K562 (cell line): ENCODE results near the gene COL4A1. TPM values are rescaled to one million over a fixed set of nuclear protein-coding genes. Genes with fewer than 3 reads are reported as not detected.

Experiments used
- ATAC-seq: fragments of 200-7000 bp; cut with Tn5 transposase; 3 replicates; pipeline ENCODE4 v1.9.1; 2020; ENCODE audit warnings: moderate library complexity
- BruUV-seq: library from RNA; stranded (reverse); fragments of 400-500 nt; replicated peaks from 2 replicates; lab custom pipeline; 2021; lab: Mats Ljungman, UMichigan
- CTCF ChIA-PET: fragments of 300-600 bp; formaldehyde crosslinking; extraction: SDS; loops from one replicate; lab custom pipeline; 2021; ENCODE audit warnings: low intra/inter-chr PET ratio; lab: Yijun Ruan, JAX
- POLR2A ChIA-PET: fragments of 300-600, 350-650 bp; sonication (Branson Sonifier 250); formaldehyde crosslinking; extraction: SDS; loops from one replicate; lab custom pipeline; 2021; ENCODE audit warnings: antibody characterized with exemption, inconsistent platforms; lab: Yijun Ruan, JAX
- DNase-seq, 4 experiments: peaks; one replicate each; pipeline versions ENCODE4 v3.0.0 to v3.0.0-alpha.2; 2011 to 2018; ENCODE audit warnings: low spot score in 3 of 4, mixed read lengths in 3 of 4; ENCODE audit errors: extremely low read depth in 1 of 4
- FAIRE-seq: peaks from 2 replicates; lab custom pipeline; 2011; peaks lifted over from hg19 to GRCh38; lab: Jason Lieb, UNC
- H2AFZ ChIP-seq: 2 replicates; pipeline ENCODE4 v1.6.0; 2011; ENCODE audit warnings: low read depth, low read length, control low read depth, inconsistent platforms
- H3K27ac ChIP-seq: fragments of 200-600 bp; 3 replicates; pipeline ENCODE4 v1.8.0; 2011; ENCODE audit warnings: low read depth, mild to moderate bottlenecking, control low read depth, inconsistent platforms, low read length, moderate library complexity, mixed read lengths; ENCODE audit errors: extremely low read depth
- H3K27me3 ChIP-seq, 2 experiments: fragments of 300-600 bp in 1 of 2; 2 replicates in 1 of 2; 3 replicates in 1 of 2; pipeline versions ENCODE4 v1.6.0 to v1.8.0; 2011; ENCODE audit warnings: inconsistent platforms in 2 of 2, low read length in 2 of 2, mild to moderate bottlenecking in 1 of 2, mixed read lengths in 1 of 2, moderate library complexity in 1 of 2; ENCODE audit not compliant: control insufficient read depth in 2 of 2, insufficient read depth in 2 of 2
- H3K36me3 ChIP-seq: fragments of 300-600 bp; 3 replicates; pipeline ENCODE4 v1.8.0; 2011; ENCODE audit warnings: mild to moderate bottlenecking, low read length, inconsistent platforms; ENCODE audit not compliant: control insufficient read depth, insufficient read depth
- H3K4me1 ChIP-seq, 2 experiments: fragments of 200-600 bp in 1 of 2; replicated peaks in 1 of 2; 2 replicates in 1 of 2; 3 replicates in 1 of 2; pipeline versions ENCODE4 v1.5.1 to v1.8.0; 2011; ENCODE audit warnings: inconsistent platforms in 2 of 2, low read length in 2 of 2, mild to moderate bottlenecking in 1 of 2, mixed read lengths in 1 of 2, moderate library complexity in 1 of 2; ENCODE audit not compliant: control insufficient read depth in 2 of 2, insufficient read depth in 2 of 2
- H3K4me2 ChIP-seq: 2 replicates; pipeline ENCODE4 v1.6.1; 2011; ENCODE audit warnings: low read length, control low read depth, inconsistent platforms, mixed read lengths; ENCODE audit not compliant: insufficient read depth
- H3K4me3 ChIP-seq: fragments of 200-600 bp; sonication (generic), shearing (Covaris generic); 2 replicates; pipeline ENCODE4 v1.5.1; 2016; ENCODE audit warnings: control low read depth, inconsistent platforms
- H3K79me2 ChIP-seq: fragments of 200-600 bp; 3 replicates; pipeline ENCODE4 v1.8.0; 2011; ENCODE audit warnings: low read length, inconsistent platforms; ENCODE audit not compliant: control insufficient read depth, insufficient read depth
- H3K9ac ChIP-seq, 2 experiments: 2 replicates each; pipeline versions ENCODE4 v1.6.0 to v1.6.1; 2011; ENCODE audit warnings: low read depth in 2 of 2, low read length in 2 of 2, control low read depth in 1 of 2, inconsistent platforms in 1 of 2, mild to moderate bottlenecking in 1 of 2, mixed read lengths in 1 of 2; ENCODE audit not compliant: insufficient read depth in 1 of 2
- H3K9me1 ChIP-seq: one replicate; pipeline ENCODE4 v1.6.0; 2011; ENCODE audit warnings: inconsistent platforms, mild to moderate bottlenecking, low read length, moderate library complexity; ENCODE audit not compliant: control insufficient read depth, insufficient read depth
- H3K9me3 ChIP-seq: replicated peaks from 2 replicates; pipeline ENCODE4 v1.5.1; 2011; ENCODE audit warnings: low read depth, low read length, inconsistent platforms; ENCODE audit not compliant: control insufficient read depth, insufficient read depth
- H4K20me1 ChIP-seq: replicated peaks from 2 replicates; pipeline ENCODE4 v1.6.1; 2011; ENCODE audit warnings: low read length, inconsistent platforms, mixed read lengths; ENCODE audit not compliant: control insufficient read depth, insufficient read depth
- ESRRA ChIP-seq: fragments of 450-650 bp; IDR thresholded peaks from 2 replicates; pipeline ENCODE4 v1.6.1; 2014; ENCODE audit warnings: low read depth, mild to moderate bottlenecking, moderate library complexity, borderline replicate concordance
- HDGF ChIP-seq: fragments of 450-650 bp; IDR thresholded peaks from 2 replicates; pipeline ENCODE4 v1.6.1; 2016
- SPI1 ChIP-seq: IDR thresholded peaks from 2 replicates; pipeline ENCODE4 v1.6.1; 2011; ENCODE audit warnings: low read depth, low read length, control low read depth, borderline replicate concordance
- YY1 ChIP-seq, 3 experiments: IDR thresholded peaks; 2 replicates each; pipeline ENCODE4 v1.6.1; 2011; ENCODE audit warnings: low read length in 2 of 3, mild to moderate bottlenecking in 2 of 3, moderate library complexity in 2 of 3, borderline replicate concordance in 1 of 3, control low read depth in 1 of 3, low read depth in 1 of 3; ENCODE audit not compliant: insufficient read depth in 3 of 3, insufficient replicate concordance in 2 of 3, control insufficient read depth in 1 of 3, insufficient read length in 1 of 3; ENCODE audit errors: extremely low read depth in 1 of 3
- ZFP36 ChIP-seq: fragments of 150-350 bp; IDR thresholded peaks from 2 replicates; pipeline ENCODE4 v1.6.1; 2018; ENCODE audit warnings: low read length, low read depth; ENCODE audit not compliant: partially characterized antibody
- ZFX ChIP-seq: sonication (generic); formaldehyde crosslinking; IDR thresholded peaks from 2 replicates; pipeline ENCODE4 v1.8.0; 2022; ENCODE audit warnings: mild to moderate bottlenecking, missing genetic modification reagents, moderate library complexity
- ZNF785 ChIP-seq: fragments of 250-450 bp; sonication (Bioruptor Pico); IDR thresholded peaks from 2 replicates; pipeline ENCODE4 v1.4.0; 2020; ENCODE audit warnings: mild to moderate bottlenecking
- WGBS: fragments of 100-300 bp; shearing (Covaris generic); methylation state at CpG from one replicate; pipeline ENCODE4 v1.1.6; 2016; ENCODE audit warnings: low coverage, mixed read lengths; ENCODE audit not compliant: insufficient coverage; ENCODE audit errors: missing lambda C conversion rate; 5-methylcytosine and 5-hydroxymethylcytosine counted together
- in situ Hi-C: fragments of 300-500 bp; cut with MboI; formaldehyde crosslinking; loops from 4 replicates; pipeline ENCODE4 v1.15.0; 2018; ENCODE audit warnings: inconsistent platforms, mixed read lengths
- intact Hi-C: fragments of 100-400 bp; cut with micrococcal nuclease; formaldehyde crosslinking; loops from 2 replicates; pipeline ENCODE4 v1.14.2; 2022
- polyA plus RNA-seq, 8 experiments: library from polyadenylated mRNA; depleted of rRNA in 4 of 8; stranded (reverse) in 5 of 8; unstranded in 3 of 8; fragments of >200 nt; fragmentation: Nextera tagmentation in 2 of 8; fragmentation: Illumina TruSeq in 1 of 8; extraction: Ambion mirVana in 2 of 8; extraction: Trizol in 1 of 8; gene quantifications; 2 replicates each; pipeline versions ENCODE4 v1.2.1 to v1.2.3, GENCODE V29; 2011 to 2014; ENCODE audit warnings: inconsistent platforms in 1 of 8, missing spikeins in 1 of 8
- total RNA-seq, 7 experiments: library from RNA; depleted of rRNA in 6 of 7; stranded (reverse); fragments of >200 nt in 6 of 7; fragmentation: Illumina TruSeq in 2 of 7; extraction: Trizol in 2 of 7; gene quantifications; 2 replicates each; pipeline versions ENCODE4 v1.2.1 to v1.2.3, GENCODE V29; 2011 to 2021; ENCODE audit warnings: low replicate concordance in 1 of 7
- TF ChIP-seq, protein P1 (sequence below), 2 experiments: fragments of 450-650 bp; IDR thresholded peaks; 2 replicates each; pipeline ENCODE4 v1.6.1; 2016
- TF ChIP-seq, protein P2 (sequence below): fragments of 450-650 bp; IDR thresholded peaks from 2 replicates; pipeline ENCODE4 v1.6.1; 2016; ENCODE audit warnings: antibody characterized with exemption

Gene COL4A1
- total and polyA plus RNA-seq, 9 of the 15 experiments (the other 6 are each of a cell fraction or from before 2014, with no cell fraction given) = 0.35 TPM; not detected in 8

DNA sequence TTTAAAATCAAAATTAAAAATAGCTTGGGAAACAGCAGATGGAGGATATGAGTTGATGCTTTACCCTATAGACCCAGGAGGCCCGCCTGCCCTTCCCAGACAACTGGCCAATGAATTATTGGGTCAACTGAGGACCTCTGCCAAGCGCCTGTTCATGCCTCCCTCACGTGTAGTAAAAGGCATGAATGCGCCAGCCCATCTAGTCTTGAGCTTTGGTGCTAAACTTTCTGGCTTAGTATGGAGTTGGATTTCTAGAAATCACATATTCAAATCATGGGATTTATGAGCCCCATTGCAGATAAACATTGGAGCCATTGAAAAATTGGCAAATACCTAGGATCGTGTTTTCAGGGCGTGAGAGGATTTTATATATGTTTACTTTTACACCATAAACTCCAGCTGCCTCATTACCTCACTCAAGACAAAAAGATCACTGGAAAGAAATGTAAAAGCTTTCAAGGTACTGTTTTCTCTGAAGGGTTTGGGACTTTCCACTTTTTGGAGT, 47.2 kb upstream of the COL4A1 start:
- Histone ChIP-seq H3K36me3 (no peaks in the 10 kb centered on the region), H3K27ac (no peak overlapping the region), H4K20me1 (no peaks in the 10 kb centered on the region), H3K9ac (no peak overlapping the region), H3K4me2 (no peak overlapping the region), H3K9me3 (no peaks in the 10 kb centered on the region), H2AFZ (no peak overlapping the region), H3K4me1 (no peaks in the 10 kb centered on the region), H3K4me3 (no peak overlapping the region), H3K27me3 (peaks cover 0 to 7% of the 10 kb centered on the region in 2 experiments; a peak in 1 of 5 replicates), H3K79me2 (no peaks in the 10 kb centered on the region), H3K9me1 (no peaks in the 10 kb centered on the region)
- ChIA-PET CTCF (no interaction called here), POLR2A (no interaction called here)
- no TSS peak for BruUV-seq
- DNase-seq (no peak), ATAC-seq (no peak), FAIRE-seq (no peak)
- TF ChIP-seq, protein P1, sequence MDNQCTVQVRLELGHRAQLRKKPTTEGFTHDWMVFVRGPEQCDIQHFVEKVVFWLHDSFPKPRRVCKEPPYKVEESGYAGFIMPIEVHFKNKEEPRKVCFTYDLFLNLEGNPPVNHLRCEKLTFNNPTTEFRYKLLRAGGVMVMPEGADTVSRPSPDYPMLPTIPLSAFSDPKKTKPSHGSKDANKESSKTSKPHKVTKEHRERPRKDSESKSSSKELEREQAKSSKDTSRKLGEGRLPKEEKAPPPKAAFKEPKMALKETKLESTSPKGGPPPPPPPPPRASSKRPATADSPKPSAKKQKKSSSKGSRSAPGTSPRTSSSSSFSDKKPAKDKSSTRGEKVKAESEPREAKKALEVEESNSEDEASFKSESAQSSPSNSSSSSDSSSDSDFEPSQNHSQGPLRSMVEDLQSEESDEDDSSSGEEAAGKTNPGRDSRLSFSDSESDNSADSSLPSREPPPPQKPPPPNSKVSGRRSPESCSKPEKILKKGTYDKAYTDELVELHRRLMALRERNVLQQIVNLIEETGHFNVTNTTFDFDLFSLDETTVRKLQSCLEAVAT (IDR thresholded peaks at IDR 0.05) = no peak
- 2% methylated on average over 5 of the region's 6 CpGs for WGBS
- in situ Hi-C loops = no loop called here
- intact Hi-C loops = no loop called here

DNA sequence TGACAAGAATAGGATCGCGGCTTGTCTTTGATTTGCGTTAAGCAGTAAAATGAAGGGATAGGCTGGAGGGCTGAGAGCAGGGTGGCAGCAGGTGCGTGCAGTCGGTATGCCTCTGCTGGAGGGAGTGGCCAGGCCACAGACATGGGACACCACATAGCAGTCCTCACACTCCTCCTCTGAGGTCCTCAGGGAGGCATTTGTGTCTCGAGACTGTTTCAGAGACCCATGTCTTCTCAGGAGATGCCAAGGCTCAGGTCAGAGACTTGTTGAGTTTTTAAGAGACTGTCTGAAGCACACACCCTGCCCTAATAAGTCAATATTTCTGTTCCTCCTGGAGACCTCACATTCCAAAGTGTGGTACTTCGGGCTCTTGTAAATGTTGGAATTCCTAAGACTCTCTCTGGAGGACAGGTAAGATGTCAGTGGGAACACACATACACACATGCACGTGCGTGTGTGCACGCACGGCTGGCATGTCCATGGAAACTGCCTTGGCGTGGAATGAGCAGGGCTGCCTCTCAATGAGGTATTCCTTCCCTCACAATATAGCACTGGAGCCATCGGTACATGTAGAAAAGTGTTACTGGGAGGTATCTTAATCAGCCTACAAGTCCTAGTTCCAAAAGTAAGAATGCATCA, 46.5 kb upstream of the COL4A1 start:
- no peaks in the 10 kb centered on the region for H3K36me3 ChIP-seq

More for the DNA sequence above, 46.5 kb upstream of the COL4A1 start:
- TF ChIP-seq SPI1 = no peak
- TF ChIP-seq, protein P2, sequence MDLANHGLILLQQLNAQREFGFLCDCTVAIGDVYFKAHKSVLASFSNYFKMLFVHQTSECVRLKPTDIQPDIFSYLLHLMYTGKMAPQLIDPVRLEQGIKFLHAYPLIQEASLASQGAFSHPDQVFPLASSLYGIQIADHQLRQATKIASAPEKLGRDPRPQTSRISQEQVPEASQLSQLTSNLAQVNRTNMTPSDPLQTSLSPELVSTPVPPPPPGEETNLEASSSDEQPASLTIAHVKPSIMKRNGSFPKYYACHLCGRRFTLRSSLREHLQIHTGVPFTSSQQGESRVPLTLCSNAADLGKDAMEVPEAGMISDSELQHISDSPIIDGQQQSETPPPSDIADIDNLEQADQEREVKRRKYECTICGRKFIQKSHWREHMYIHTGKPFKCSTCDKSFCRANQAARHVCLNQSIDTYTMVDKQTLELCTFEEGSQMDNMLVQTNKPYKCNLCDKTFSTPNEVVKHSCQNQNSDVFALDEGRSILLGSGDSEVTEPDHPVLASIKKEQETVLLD = no peak
- TF ChIP-seq, protein P1 (IDR thresholded peaks at IDR 0.05) = no peak
- TF ChIP-seq ZFP36 = no peak
- no peak for TF ChIP-seq HDGF
- TF ChIP-seq ESRRA = no peak
- TF ChIP-seq ZNF785 (CRISPR knock-in tag) = no peak
- no peak for TF ChIP-seq ZFX (CRISPR knock-in tag)
- TF ChIP-seq YY1 (IDR thresholded peaks at IDR 0.05; ENCODE audit: borderline replicate concordance in 1 of 3, control insufficient read depth in 1 of 3, extremely low read depth in 1 of 3, insufficient read depth in 3 of 3, insufficient read length in 1 of 3, insufficient replicate concordance in 2 of 3, low read depth in 1 of 3, low read length in 2 of 3) = no peak
- Histone ChIP-seq H2AFZ (no peak overlapping the region), H3K9me3 (no peaks in the 10 kb centered on the region), H3K4me2 (no peak overlapping the region), H3K4me1 (no peaks in the 10 kb centered on the region), H3K79me2 (no peaks in the 10 kb centered on the region), H3K9ac (no peak overlapping the region), H3K4me3 (no peak overlapping the region), H3K9me1 (no peaks in the 10 kb centered on the region), H3K27me3 (peaks cover 0 to 6% of the 10 kb centered on the region in 2 experiments; a peak in 1 of 5 replicates), H4K20me1 (no peaks in the 10 kb centered on the region), H3K27ac (no peak overlapping the region)
- no TSS peak for BruUV-seq
- ATAC-seq (no peak), DNase-seq (no peak), FAIRE-seq (no peak)
- WGBS = 4% methylated on average over 9 of the region's 13 CpGs
- CTCF ChIA-PET = no interaction called here
- in situ Hi-C loops (no loop called here), intact Hi-C loops (no loop called here)
- POLR2A ChIA-PET = no interaction called here
